Measurements from ENCODE around the gene LAMA4. TPM values are rescaled to one million over a fixed set of nuclear protein-coding genes. Genes with fewer than 3 reads are reported as not detected.

LAMA4 gene
- total and polyA plus RNA-seq, 9 donors = 29.0 to 92.8 (median 42.5) TPM

DNA sequence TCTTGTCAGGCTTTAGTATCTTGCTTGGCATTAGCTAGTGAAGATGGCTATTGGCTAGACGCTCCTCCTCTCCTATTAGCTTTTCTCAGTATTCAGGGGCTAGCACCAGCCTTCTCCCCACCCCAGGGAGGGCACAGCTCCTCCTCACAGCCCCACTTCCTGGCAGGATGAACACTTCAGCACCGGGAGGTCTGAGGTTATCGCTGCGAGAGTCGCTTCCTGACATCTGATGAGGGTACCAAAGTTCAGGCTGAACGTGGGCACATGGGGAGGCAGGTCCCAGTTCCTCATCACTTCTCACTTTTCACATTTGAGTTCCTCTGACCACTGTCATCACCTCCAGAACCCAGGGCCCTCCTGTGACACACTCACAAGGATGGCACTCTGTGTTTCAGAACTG is 66.6 kb downstream of the LAMA4 start:
- H3K27ac ChIP-seq = no peak overlapping the region
- H3K4me3 ChIP-seq = no peak overlapping the region
- TF ChIP-seq EP300 (IDR thresholded peaks at IDR 0.05) = no peak
- no peak for TF ChIP-seq POLR2A (IDR thresholded peaks at IDR 0.05)
- TF ChIP-seq, protein P1, sequence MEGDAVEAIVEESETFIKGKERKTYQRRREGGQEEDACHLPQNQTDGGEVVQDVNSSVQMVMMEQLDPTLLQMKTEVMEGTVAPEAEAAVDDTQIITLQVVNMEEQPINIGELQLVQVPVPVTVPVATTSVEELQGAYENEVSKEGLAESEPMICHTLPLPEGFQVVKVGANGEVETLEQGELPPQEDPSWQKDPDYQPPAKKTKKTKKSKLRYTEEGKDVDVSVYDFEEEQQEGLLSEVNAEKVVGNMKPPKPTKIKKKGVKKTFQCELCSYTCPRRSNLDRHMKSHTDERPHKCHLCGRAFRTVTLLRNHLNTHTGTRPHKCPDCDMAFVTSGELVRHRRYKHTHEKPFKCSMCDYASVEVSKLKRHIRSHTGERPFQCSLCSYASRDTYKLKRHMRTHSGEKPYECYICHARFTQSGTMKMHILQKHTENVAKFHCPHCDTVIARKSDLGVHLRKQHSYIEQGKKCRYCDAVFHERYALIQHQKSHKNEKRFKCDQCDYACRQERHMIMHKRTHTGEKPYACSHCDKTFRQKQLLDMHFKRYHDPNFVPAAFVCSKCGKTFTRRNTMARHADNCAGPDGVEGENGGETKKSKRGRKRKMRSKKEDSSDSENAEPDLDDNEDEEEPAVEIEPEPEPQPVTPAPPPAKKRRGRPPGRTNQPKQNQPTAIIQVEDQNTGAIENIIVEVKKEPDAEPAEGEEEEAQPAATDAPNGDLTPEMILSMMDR (IDR thresholded peaks at IDR 0.05) = no peak
- intact Hi-C loops (cut with DNase I) = loop anchor here in 1 of 4 donors (10.0 kb wide), 1 partner anchor 127 kb away; no protein-coding TSS in a partner anchor
- no peaks in the 10 kb centered on the region for H3K27me3 ChIP-seq
- H3K9me3 ChIP-seq = no peaks in the 10 kb centered on the region
- no peaks in the 10 kb centered on the region for H3K36me3 ChIP-seq
- 78 to 84% (median 82%) methylated on average over 6 of the region's 6 CpGs for WGBS, 3 donors
- peaks cover 4% of the 10 kb centered on the region for H3K4me1 ChIP-seq (ENCODE audit: insufficient read depth)
- DNase-seq = no peak

DNA sequence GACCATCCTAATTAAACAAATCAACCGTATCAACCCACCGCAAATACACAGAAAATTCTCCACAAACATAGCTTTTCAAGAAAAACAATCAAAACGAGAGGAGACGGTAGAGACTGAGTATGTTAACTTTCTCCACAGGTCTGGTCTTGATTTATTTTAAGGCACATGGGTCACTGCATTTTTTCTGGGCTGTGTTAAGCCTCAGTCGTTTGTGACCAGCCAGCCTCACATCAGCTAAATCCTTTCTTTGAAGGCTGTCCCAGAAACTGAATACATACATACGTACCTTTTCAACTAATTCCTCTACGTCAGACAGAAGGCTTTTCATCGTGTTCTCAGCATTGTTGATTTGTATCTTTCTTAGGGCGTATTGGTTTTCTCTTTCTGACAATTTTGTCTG is 69.4 kb downstream of the LAMA4 start:
- no peak for DNase-seq
- TF ChIP-seq EP300 (IDR thresholded peaks at IDR 0.05) (no peak), POLR2A (IDR thresholded peaks at IDR 0.05) (no peak)
- TF ChIP-seq, protein P1 (IDR thresholded peaks at IDR 0.05) = no peak
- Histone ChIP-seq H3K27me3 (no peaks in the 10 kb centered on the region), H3K36me3 (no peaks in the 10 kb centered on the region), H3K27ac (no peak overlapping the region), H3K4me1 (ENCODE audit: insufficient read depth) (peaks cover 4% of the 10 kb centered on the region), H3K4me3 (no peak overlapping the region), H3K9me3 (no peaks in the 10 kb centered on the region)
- intact Hi-C loops (cut with DNase I) = loop anchor here in 1 of 4 donors (10.0 kb wide), 1 partner anchor 130 kb away; no protein-coding TSS in a partner anchor
- WGBS, 3 donors = 84 to 92% (median 89%) methylated on average over 9 of the region's 9 CpGs

DNA sequence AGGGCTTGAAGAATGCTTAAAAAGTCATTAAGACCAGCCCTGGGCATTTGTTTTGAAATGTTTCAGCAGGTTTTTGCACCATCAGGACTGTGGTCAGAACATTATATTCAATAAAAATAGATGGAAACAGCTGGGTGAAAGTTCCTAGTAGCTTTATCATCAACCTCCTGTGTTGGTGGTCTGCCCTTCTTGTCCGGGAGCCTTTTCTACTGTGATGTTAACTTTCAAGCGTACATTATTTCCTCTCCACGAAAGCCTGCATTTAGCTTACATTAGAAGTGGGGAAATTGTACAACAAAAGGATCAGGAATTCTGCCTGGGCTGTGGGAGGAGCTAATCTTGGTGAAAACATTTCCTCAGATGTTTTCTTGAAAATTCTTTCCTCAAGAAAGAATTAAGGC is 71.1 kb downstream of the LAMA4 start:
- TF ChIP-seq, protein P1 (IDR thresholded peaks at IDR 0.05) = no peak
- TF ChIP-seq EP300 (IDR thresholded peaks at IDR 0.05) (no peak), POLR2A (IDR thresholded peaks at IDR 0.05) (no peak)
- WGBS, 3 donors = 8 to 24% (median 12%) methylated on average over 3 of the region's 3 CpGs
- intact Hi-C loops (cut with DNase I) = loop anchor here in 1 of 4 donors (10.0 kb wide), 1 partner anchor 132 kb away; no protein-coding TSS in a partner anchor
- Histone ChIP-seq H3K27me3 (no peaks in the 10 kb centered on the region), H3K4me1 (ENCODE audit: insufficient read depth) (no peaks in the 10 kb centered on the region), H3K9me3 (no peaks in the 10 kb centered on the region), H3K27ac (no peak overlapping the region), H3K4me3 (no peak overlapping the region), H3K36me3 (no peaks in the 10 kb centered on the region)
- DNase-seq = peak in 1 of 5 donors; percentile 14

DNA sequence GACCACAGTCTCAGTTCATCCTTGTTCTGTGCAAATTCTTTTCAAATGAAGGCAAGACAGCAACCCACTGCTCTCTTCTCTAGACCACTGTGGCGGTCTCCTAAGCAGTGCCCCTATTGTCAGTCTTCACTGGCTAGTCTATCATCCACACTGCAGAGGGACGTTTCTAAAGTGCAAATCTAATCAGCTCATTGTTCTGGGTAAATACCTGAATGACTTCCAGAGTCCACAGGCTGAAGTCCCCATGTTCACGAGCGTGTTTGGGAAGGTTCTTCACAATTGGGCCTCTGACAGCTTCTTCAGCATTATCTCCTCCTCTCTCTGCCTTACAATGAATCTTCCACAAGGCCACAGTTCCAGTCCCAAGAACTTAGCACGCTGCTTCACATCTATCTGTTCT is 73.2 kb downstream of the LAMA4 start:
- Histone ChIP-seq H3K4me1 (ENCODE audit: insufficient read depth) (no peaks in the 10 kb centered on the region), H3K9me3 (no peaks in the 10 kb centered on the region), H3K36me3 (no peaks in the 10 kb centered on the region), H3K4me3 (no peak overlapping the region), H3K27me3 (no peaks in the 10 kb centered on the region), H3K27ac (no peak overlapping the region)
- 76 to 78% (median 77%) methylated on average over 5 of the region's 5 CpGs for WGBS, 3 donors
- no peak for TF ChIP-seq EP300 (IDR thresholded peaks at IDR 0.05)
- TF ChIP-seq, protein P1 (IDR thresholded peaks at IDR 0.05) = no peak
- TF ChIP-seq POLR2A (IDR thresholded peaks at IDR 0.05) = no peak
- DNase-seq = no peak
- intact Hi-C loops (cut with DNase I) = loop anchor here in 1 of 4 donors (10.0 kb wide), 1 partner anchor 134 kb away; no protein-coding TSS in a partner anchor

Measured in ovary (tissue), 9 donors.